Measurements from ENCODE around the gene PRMT5.
A peak's percentile ranks its signal among the peaks of the same experiment; 100 is the strongest.
"Not testable (repeated sequence)": the region's sequence is repeated elsewhere in the genome, so short reads cannot be mapped to it uniquely, and the experiment has no call there.

The PRMT5 gene

DNA sequence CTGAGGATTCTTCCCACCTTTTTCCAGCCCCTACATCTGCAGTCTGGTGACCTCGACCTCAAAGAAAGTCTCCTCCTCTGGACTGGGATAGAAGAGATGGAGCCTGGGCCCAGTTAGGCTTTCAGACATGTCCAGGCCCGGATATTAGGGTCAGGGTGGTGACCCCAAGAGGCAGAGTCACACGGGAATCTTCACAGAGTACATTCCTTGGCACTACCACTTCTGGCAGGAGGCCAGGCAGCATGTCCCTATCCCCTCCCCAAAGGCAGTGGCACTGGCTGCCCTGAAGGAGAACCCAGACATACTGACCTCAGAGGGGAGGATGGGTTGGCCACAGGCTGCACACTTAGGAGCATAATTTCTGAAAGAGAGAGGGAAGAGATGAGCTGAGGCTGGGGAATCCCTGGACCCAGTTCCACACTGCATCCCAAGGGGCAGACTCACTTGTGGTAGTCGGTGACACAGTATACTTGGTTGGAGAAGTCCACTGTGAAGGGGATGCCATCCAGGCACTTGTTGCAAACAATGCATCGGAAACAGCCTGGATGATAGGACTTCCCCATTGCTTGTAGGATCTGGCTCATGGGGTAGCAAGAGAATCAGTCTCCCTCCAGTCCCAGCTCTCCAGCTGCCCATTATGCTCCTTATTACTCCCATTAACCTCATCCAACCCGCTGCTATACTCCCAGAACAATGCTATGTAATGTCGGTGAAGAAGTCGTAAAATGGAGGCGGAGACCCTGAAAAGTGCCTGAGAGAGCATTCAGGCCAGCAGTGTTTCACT, 45.5 kb upstream of the PRMT5 start:
- H3K4me3 ChIP-seq (ENCODE audit: low read depth, low read length): no peak overlapping the region
- TF ChIP-seq, protein P1, sequence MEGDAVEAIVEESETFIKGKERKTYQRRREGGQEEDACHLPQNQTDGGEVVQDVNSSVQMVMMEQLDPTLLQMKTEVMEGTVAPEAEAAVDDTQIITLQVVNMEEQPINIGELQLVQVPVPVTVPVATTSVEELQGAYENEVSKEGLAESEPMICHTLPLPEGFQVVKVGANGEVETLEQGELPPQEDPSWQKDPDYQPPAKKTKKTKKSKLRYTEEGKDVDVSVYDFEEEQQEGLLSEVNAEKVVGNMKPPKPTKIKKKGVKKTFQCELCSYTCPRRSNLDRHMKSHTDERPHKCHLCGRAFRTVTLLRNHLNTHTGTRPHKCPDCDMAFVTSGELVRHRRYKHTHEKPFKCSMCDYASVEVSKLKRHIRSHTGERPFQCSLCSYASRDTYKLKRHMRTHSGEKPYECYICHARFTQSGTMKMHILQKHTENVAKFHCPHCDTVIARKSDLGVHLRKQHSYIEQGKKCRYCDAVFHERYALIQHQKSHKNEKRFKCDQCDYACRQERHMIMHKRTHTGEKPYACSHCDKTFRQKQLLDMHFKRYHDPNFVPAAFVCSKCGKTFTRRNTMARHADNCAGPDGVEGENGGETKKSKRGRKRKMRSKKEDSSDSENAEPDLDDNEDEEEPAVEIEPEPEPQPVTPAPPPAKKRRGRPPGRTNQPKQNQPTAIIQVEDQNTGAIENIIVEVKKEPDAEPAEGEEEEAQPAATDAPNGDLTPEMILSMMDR (IDR thresholded peaks at IDR 0.05; ENCODE audit: low read depth, low read length): no peak

DNA sequence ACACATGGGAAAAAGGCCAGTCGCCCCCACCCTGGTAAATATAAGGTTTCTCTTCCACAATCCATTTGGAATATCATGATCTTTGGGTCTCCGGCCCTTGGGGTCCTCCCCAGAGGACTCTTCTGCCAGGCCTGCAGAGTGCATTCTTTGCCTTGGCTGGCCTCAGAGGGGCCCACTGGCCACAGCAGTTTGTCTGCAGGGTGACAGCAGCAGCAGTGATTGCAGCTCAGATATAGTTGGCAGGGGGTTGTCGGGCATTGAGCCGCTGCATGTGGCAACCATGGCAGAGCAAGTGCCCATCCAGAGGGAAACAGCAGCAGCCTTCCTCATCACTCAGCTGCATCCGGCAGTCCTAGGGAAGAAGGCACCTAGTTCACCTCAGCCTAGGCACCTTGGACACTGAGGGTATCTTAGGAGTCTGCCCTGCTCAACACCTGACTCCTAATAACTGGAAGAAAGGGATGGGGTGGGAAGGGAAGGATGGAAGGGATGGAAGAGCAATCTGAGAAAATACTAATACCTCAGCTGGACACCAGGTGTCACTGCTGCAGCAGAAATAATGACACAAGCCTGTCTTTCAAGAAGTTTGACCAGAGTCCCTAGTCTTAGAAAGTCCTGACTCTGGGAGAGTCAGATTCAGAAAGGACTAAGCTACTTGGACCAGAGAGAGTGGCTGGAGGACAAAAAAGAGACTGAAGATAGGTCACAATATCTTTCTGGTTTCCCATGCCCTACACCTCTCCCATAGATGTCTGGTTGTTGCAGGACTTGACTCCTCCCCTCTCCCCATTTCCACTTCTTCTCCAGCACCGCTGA, 44.2 kb upstream of the PRMT5 start:
- TF ChIP-seq, protein P1 (IDR thresholded peaks at IDR 0.05; ENCODE audit: low read depth, low read length): peak; percentile 52
- H3K4me3 ChIP-seq (ENCODE audit: low read depth, low read length): no peak overlapping the region

DNA sequence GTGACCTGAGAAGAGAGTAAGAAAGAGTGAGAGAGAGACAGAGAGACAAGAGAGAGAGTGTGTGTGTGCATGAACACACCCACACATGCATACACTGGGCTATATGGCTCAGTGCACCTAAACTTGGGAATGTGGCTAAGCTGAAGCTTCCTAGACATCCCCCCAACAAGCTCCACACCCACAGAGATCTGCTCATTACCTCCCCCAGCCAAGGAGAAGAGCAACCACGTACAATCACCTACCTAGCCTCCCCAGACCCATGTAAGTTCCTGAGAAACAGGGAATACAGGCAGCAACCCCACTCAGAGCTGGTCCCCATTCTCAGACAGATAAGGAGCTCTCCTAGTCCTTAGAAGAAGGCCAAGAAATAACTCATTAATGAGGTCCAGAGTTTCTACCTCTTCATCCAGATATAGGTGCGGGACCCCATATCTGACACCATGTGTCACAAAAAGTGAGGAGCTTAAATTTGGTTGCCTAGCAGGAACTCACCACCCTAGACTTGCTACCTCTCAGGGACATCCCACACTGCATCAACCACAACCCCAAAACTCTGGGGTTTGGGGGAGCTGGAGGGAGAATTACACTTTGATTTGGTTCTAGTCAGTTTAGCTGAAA, 43.2 kb upstream of the PRMT5 start:
- H3K4me3 ChIP-seq (ENCODE audit: low read depth, low read length): no peak overlapping the region
- TF ChIP-seq, protein P1 (IDR thresholded peaks at IDR 0.05; ENCODE audit: low read depth, low read length): no peak

DNA sequence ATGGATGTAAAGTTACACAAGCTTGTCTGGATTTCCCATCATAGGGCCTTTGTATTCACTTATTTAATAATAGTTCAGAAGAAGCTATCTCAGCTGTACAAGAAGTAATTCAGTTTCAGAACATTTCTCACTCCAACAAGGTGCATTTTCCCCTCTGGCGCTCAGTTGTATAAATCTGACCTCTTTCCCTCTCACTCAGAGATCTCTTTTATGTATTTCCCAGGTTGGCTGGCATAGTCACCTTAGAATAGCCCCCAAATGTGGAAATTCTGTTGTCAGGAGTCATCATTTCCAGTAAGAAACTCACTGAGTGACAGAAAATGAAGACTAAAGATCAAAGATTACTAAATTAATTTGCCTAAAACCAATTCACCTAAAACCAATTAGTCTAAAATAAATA, 42.0 kb upstream of the PRMT5 start:
- TF ChIP-seq, protein P1 (IDR thresholded peaks at IDR 0.05; ENCODE audit: low read depth, low read length): no peak

DNA sequence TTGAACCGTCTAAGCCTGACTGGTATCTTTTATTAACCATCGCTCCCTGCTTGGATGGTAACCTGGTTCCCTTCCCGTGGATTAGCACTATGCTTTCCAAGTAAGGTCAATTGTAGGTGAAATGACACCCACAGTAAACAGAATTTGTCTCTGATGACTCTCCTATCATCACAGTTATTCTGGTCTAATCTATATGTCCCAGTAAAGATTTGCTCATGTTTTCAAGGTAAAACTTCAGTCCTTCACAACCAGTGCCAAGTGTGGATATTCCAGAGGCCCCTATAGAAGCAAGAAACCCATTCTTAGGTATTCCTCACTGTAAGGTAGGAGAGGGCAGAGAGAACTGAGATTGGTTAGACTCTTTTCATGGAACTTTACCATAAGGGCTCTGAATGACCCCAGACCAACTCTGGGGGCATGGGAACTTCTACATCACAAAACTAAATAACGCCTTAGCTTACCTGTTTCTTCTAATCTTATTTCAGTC, 37.6 kb upstream of the PRMT5 start:
- H3K4me3 ChIP-seq (ENCODE audit: low read depth, low read length): no peak overlapping the region
- TF ChIP-seq, protein P1 (IDR thresholded peaks at IDR 0.05; ENCODE audit: low read depth, low read length): no peak

More for the DNA sequence above, 42.0 kb upstream of the PRMT5 start:
- H3K4me3 ChIP-seq (ENCODE audit: low read depth, low read length): no peak overlapping the region

DNA sequence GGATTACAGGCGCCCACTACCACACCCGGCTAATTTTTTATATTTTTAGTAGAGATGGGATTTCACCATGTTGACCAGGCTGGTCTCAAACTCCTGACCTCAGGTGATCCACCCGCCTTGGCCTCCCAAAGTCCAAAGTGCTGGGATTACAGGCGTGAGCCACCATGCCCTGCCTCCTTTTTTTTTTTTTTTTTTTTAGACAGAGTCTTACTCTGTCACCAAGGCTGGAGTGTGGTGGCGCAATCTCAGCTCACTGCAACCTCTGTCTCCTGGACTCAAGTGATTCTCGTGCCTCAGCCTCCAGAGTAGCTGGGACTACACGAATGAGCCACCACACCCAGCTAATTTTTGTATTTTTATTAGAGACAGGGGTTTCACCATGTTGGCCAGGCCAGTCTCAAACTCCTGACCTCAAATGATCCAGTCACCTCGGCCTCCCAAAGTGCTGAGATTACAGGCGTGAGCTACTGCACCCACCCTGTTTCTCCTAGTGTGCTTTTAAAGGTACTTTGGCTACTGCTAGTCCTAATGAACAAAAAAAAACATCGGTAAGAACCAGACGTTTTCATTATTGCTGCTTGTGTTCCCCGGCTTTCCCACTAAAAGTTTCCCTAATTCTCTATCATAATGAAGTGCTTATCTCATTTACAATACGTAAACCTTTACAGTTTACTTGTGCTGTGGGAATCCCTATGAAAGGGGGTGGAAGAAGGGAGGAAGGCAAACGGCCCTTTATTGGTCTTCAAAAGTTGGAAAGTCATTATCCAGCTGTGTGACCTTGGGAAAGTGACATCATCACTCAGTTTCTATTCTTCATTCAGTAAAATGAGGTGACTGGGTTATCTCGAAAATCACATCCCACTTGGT, 37.0 kb upstream of the PRMT5 start:
- not testable (repeated sequence) for H3K4me3 ChIP-seq (ENCODE audit: low read depth, low read length)

Measured in WI38 (cell line).